Testis (tissue), 3 donors: ENCODE data around the gene PPP2R5D. TPM values are rescaled to one million over a fixed set of nuclear protein-coding genes. Genes with fewer than 3 reads are reported as not detected.

Source experiments
- DNase-seq: peaks from one replicate; pipeline ENCODE4 v3.0.0-alpha.2; 2019
- H3K27ac ChIP-seq, 2 donors: fragments of 200-600 bp; sonication (generic); one replicate each; pipeline ENCODE4 v1.5.1; 2019
- H3K27me3 ChIP-seq: fragments of 200-600 bp; sonication (generic); one replicate; pipeline ENCODE4 v1.5.1; 2019
- H3K36me3 ChIP-seq: fragments of 200-600 bp; sonication (generic); one replicate; pipeline ENCODE4 v1.5.1; 2017; ENCODE audit warnings: low read depth; ENCODE audit errors: missing control alignments
- H3K4me1 ChIP-seq: fragments of 200-600 bp; sonication (generic); one replicate; pipeline ENCODE4 v1.5.1; 2019
- H3K4me3 ChIP-seq, 2 donors: fragments of 200-600 bp; sonication (generic); one replicate each; pipeline ENCODE4 v1.5.1; 2017 to 2019
- H3K9me3 ChIP-seq: fragments of 200-600 bp; sonication (generic); one replicate; pipeline ENCODE4 v1.5.1; 2017
- CTCF ChIP-seq, 3 experiments: fragments of 450-650 bp in 2 of 3; fragments of 200-600 bp in 1 of 3; sonication (generic) in 1 of 3; IDR thresholded peaks; one replicate each; pipeline ENCODE4 v1.5.1; 2016 to 2019; ENCODE audit warnings: antibody characterized with exemption in 3 of 3, mild to moderate bottlenecking in 2 of 3, moderate library complexity in 1 of 3
- POLR2A ChIP-seq: fragments of 450-650 bp; IDR thresholded peaks from one replicate; pipeline ENCODE4 v1.6.1; 2017; ENCODE audit warnings: antibody characterized with exemption, mild to moderate bottlenecking, moderate library complexity
- WGBS, 2 donors: methylation state at CpG; one replicate each; pipeline ENCODE4 v1.1.5; 2018; 5-methylcytosine and 5-hydroxymethylcytosine counted together
- intact Hi-C: fragments of 100-400 bp; cut with DNase I; formaldehyde crosslinking; loops from one replicate; pipeline ENCODE4 v1.15.1; 2023; ENCODE audit warnings: low total_unique reads
- polyA plus RNA-seq: library from polyadenylated mRNA; stranded (reverse); fragments of 350-450 nt; fragmentation: Illumina TruSeq; extraction: RNeasy Lipid Tissue Mini Kit (QIAGEN cat#74804); gene quantifications from one replicate; pipeline ENCODE4 v1.2.3, GENCODE V29; 2014; ENCODE audit warnings: low read depth, low replicate concordance; ENCODE audit not compliant: insufficient read depth
- total RNA-seq, 2 donors: library from RNA; depleted of rRNA; stranded (reverse); fragments of >200 nt; gene quantifications; one replicate each; pipeline ENCODE4 v1.2.3, GENCODE V29; 2016

PPP2R5D gene
- total and polyA plus RNA-seq, 3 donors from 2014 or later = 73.4 to 82.5 (median 74.5) TPM

GRCh38 chr6:42967228-42967627, 17.1 kb upstream of the PPP2R5D start:
- no peak for TF ChIP-seq CTCF (IDR thresholded peaks at IDR 0.05)
- no peak for TF ChIP-seq POLR2A
- Histone ChIP-seq H3K9me3 (no peaks in the 10 kb centered on the region), H3K4me3 (no peak overlapping the region), H3K4me1 (no peaks in the 10 kb centered on the region), H3K27me3 (no peaks in the 10 kb centered on the region), H3K36me3 (no peaks in the 10 kb centered on the region), H3K27ac (no peak overlapping the region)
- WGBS, 2 donors = 94 to 95% methylated on average over 11 of the region's 11 CpGs
- intact Hi-C loops = no loop called here
- no peak for DNase-seq

- WGBS, 2 donors = 87 to 94% methylated on average over 9 to 12 of the region's 12 CpGs
These were observed 16.2 kb upstream of the PPP2R5D start for GRCh38 chr6:42968126-42968701.

DNA sequence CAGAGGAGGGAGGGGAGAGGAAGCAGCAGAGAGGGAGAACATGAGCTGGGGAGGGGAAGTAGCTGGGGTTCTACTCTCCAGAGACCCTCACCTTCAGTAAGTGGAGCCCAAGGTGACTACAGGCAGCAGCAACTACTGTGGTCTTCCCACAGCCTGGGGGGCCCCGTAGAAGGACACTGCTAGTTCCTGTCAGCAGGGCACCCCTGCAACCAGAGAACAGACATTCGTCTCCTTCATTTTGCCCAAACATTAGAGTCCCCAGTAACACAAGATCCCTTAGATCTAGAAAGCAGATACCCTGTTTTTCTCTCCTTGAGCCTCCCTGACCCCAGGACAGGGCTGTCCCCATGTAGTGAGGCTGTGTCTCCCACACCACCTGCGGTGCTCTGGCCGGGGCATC, 15.6 kb upstream of the PPP2R5D start:
- 70 to 92% methylated on average over 4 of the region's 4 CpGs for WGBS, 2 donors
- no peak overlapping the region for H3K27ac ChIP-seq
- no peaks in the 10 kb centered on the region for H3K36me3 ChIP-seq
- intact Hi-C loops = no loop called here
- no peak for TF ChIP-seq CTCF (IDR thresholded peaks at IDR 0.05)
- no peak for TF ChIP-seq POLR2A
- H3K4me1 ChIP-seq = no peaks in the 10 kb centered on the region
- no peaks in the 10 kb centered on the region for H3K27me3 ChIP-seq
- no peak overlapping the region for H3K4me3 ChIP-seq
- H3K9me3 ChIP-seq = no peaks in the 10 kb centered on the region
- DNase-seq = no peak

More at GRCh38 chr6:42968126-42968701, 16.2 kb upstream of the PPP2R5D start:
- no peaks in the 10 kb centered on the region for H3K36me3 ChIP-seq
- H3K27ac ChIP-seq = no peak overlapping the region
- no peaks in the 10 kb centered on the region for H3K9me3 ChIP-seq
- no peaks in the 10 kb centered on the region for H3K27me3 ChIP-seq
- no peak for DNase-seq
- H3K4me3 ChIP-seq = no peak overlapping the region
- no peak for TF ChIP-seq CTCF (IDR thresholded peaks at IDR 0.05)
- TF ChIP-seq POLR2A = no peak
- no peaks in the 10 kb centered on the region for H3K4me1 ChIP-seq
- intact Hi-C loops = no loop called here

DNA sequence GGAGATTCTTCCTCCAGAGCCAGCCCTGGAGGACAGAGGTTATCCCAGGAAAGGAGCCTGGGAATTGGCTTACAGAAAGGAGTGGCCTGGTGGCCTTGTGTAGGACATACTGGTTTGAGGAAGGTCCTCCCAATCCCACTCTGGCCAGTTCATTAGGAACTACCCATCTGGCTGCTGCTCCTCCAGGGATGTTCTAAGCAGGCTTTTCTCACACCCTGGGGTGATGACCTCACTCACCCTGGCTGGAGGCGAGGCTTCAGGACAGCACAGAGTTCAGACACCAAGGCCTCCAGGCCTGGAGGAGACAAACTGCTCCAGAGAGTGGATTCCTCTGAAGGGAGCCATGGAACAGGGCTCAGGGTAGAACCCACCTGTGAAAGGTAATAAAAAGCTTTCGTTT, 14.9 kb upstream of the PPP2R5D start:
- Histone ChIP-seq H3K36me3 (no peaks in the 10 kb centered on the region), H3K4me1 (no peaks in the 10 kb centered on the region), H3K4me3 (no peak overlapping the region), H3K9me3 (no peaks in the 10 kb centered on the region), H3K27ac (no peak overlapping the region), H3K27me3 (no peaks in the 10 kb centered on the region)
- TF ChIP-seq POLR2A = no peak
- WGBS, 2 donors = 86 to 100% methylated on average over 2 of the region's 2 CpGs
- DNase-seq = no peak
- intact Hi-C loops = no loop called here

DNA sequence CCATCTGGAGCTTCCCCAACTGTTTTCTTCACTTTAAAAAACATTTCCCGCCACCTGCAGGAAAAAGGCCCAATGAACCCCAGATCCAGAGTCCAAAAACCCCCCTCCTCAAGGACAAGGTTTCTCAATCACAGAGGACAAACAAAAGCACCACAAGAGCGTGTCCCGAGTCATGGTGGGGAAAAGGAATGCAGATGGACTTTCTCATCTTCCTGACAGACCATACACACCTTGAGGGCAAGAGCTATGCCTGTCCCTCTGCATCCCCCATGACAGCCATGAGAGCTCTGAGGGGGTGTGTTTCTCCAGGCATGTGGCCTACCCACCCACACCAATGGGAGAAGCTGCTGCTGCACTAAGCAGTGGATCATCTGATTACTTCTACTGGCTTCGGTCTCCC, 14.4 kb upstream of the PPP2R5D start:
- H3K9me3 ChIP-seq = no peaks in the 10 kb centered on the region
- no peak for TF ChIP-seq CTCF (IDR thresholded peaks at IDR 0.05)
- no peak for TF ChIP-seq POLR2A
- H3K27me3 ChIP-seq = no peaks in the 10 kb centered on the region
- 95 to 96% methylated on average over 4 of the region's 4 CpGs for WGBS, 2 donors
- intact Hi-C loops = no loop called here
- H3K27ac ChIP-seq = no peak overlapping the region
- no peaks in the 10 kb centered on the region for H3K4me1 ChIP-seq
- no peaks in the 10 kb centered on the region for H3K36me3 ChIP-seq
- no peak for DNase-seq
- H3K4me3 ChIP-seq = no peak overlapping the region
